Lung microvascular endothelial cell (primary cell): ENCODE data around the gene CCSER1. TPM values are rescaled to one million over a fixed set of nuclear protein-coding genes. Genes with fewer than 3 reads are reported as not detected.
"Not testable (repeated sequence)": the region's sequence is repeated elsewhere in the genome, so short reads cannot be mapped to it uniquely, and the experiment has no call there.

Experiments used
- DNase-seq, 2 donors: peaks; one replicate each; pipeline versions ENCODE4 v3.0.0 to v3.0.0-alpha.2; 2010; ENCODE audit warnings: low read depth in 2 of 2
- total RNA-seq: library from RNA; depleted of rRNA; stranded (reverse); fragments of >200 nt; gene quantifications from 2 replicates; pipeline ENCODE4 v1.2.1, GENCODE V29; 2014

Gene CCSER1
- total RNA-seq, 1 donor from 2014 or later: 0.20 TPM

DNA sequence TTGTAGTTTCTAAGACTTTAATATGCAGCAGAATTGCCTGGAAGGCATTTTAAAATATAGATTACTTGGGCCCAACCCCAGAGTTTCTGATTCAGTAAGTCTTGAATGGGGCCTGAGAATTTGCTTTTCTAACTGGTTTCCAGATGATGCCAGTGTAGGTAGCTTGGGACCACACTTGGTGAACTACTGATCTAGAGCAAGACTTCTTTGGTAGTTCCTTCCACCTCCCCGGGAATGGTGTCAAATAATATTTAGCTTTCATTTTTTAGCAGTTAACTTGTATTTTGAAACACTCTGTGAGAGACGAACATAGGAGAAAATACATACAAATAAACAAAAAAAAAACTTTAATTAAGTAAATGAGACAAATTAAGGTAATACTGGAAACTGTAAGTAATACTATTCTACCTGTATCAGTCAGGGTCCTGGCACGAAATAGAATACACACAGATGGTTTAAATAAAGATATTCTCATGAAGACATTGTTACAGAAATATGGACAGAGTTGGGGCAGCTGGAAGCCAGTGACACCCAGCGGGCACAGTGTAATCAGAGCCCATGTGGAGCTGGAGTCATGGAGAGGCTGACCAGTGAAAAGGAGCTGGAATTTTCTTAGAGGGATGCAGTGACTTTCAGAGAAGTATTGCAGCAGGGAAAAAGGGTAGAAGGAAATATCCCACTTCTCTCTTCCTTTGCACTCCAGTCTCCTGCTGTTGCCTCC lies 905.7 kb downstream of the CCSER1 start:
- no peak for DNase-seq

DNA sequence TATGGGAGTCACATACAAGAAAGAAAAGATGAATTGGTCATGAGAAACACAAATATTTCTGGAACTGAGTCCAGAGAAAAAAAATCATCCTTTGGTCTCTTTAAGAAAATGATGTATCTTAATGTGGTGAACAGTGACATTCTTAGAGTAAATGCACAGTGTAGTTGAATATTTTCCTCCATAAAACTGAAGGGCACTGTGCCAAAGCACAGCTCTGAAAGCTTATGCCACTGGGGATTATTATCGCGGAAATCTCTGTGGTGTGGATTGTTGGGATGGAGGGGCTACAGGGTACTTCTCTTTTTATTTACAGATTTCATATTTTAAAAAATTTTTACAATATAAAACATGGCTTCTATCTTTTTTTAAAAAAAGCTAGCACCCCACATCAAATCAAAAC lies 908.1 kb downstream of the CCSER1 start:
- no peak for DNase-seq

DNA sequence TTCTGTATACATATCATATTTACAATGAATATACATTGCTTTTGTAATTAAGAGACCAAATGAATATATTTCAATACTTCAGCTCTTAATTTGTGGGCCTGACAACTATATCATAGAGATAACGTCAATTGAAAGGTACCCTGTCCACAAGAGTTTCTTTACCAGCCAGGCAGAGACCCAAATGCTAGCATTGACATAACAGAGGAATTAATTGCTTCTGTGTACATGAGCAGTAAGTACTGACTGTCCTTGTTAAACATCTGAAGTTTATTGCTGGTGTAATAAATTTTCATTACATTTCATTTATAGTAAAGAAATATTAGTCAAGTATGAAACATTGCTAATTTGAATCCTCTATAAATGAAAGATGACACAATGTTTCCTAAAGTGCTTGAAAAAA lies 910.8 kb downstream of the CCSER1 start:
- no peak for DNase-seq

DNA sequence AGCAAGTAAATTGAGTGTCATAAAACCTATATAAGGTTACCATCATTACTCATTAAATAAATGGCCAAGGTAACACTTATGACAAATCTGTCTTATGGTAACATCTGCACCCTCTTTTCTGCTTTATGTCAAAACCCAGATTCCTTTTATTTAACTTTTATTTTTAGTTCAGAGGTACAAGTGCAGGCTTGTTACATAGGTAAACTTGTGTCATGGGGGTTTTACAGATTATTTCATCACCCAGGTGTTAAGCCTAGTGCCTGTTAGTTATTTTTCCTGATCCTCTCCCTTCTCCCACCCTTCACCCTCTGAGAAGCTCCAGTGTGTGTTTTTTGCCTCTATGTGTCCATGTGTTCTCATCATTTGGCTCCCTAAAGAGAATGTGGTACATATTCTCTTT lies 930.7 kb downstream of the CCSER1 start:
- no peak for DNase-seq

DNA sequence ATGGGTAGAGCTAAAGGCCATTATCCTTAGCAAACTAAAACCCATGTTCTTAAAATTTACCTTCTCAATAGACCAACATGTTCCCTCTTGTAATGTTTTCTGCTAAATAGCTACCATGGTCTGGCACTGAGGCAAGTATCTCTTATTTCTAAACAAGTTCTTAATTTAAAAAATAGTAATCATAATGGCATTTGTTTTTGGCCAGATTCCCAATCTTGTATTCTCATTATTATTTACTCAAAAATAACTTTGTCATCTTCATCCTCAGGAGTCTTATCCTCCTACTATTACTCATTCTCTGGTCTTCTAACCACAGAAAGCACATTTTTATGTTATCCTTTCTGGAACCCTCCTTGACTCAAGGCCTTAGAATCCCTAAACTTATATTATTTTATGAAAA lies 931.2 kb downstream of the CCSER1 start:
- DNase-seq: no peak

DNA sequence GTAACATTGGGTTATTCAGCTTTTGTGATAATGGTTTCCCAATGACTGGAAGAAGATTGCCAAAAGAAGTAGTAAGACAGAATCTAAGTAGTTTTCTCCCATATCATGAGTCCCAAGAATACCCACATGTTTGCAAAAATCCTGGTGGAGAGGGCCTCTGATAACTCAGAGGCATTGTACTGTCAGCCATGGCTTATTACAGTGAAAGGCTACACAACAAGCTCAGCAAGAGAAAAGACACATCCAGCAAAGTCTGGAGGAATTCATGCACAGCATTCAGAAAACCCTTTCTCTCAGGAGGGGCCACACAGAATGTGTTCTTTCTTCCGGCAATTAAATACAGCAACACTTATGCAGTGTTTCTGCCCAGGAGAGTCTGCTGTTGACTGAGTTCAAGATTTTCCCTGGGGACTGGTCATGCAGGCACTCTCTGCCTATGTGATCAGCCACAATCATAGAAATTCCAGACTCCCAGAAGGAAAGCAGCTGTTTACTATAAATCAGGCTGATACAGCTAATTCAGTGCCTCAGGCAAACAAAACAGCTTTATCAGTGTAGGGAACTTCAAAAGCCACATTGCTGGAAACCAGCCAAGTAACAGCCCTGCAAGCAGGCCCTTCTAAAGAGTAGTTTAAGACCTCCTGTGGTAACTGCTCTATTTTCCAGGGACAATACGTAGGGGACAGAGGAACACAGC lies 937.1 kb downstream of the CCSER1 start:
- DNase-seq: no peak

DNA sequence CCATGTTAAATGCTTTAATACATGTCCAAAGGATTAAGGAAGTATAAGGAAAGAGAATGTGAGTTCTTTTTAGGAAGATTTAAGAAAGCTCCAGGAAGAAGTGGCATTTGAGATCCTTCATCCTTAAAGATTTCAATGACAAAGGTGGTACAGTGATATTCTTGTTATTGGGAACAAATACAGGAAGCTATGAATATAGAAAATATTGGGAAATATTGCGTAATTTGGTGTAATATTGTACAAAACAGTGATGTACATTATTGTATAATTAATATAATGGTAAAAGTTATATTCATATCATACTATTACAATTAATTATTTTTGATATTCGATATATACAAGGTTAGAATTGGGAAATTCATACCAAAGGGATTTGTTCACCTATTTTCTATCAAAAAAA lies 937.9 kb downstream of the CCSER1 start:
- DNase-seq: no peak

DNA sequence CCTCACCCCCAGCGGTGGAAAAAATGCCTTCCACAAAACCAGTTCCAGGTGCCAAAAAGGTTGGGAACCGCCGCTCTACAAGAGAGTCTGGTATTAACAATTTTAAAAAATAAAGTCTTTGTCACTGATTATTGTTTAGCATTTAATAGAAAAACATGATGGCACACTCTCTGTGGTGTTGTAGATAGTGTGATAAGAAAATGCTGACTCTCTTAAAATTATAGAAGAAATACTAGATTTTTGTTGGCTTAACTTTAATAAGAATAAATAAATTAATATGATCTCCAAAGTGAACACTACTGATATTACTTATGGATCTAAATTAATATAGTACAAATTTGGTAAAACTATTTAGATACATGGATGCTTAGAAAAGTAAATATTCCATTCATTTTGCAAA lies 943.5 kb downstream of the CCSER1 start:
- no peak for DNase-seq

DNA sequence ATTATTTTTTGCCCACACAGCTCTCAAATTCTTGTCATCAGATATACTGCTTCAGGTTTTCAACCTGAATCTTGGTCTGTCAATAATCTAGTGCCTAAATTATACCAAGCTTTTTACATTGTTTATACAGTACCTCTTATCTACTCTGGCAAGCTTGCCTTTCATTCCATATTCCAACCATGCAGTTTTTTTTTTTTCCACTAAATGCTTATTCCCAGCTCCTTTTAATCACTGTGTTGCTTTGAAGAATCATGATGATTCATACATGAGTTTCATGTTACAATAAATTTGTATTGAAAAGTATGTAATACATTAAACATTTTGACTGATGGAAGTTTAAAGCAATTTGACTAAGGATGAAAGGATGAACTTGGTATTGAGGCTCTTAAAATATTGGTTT lies 949.0 kb downstream of the CCSER1 start:
- no peak for DNase-seq

DNA sequence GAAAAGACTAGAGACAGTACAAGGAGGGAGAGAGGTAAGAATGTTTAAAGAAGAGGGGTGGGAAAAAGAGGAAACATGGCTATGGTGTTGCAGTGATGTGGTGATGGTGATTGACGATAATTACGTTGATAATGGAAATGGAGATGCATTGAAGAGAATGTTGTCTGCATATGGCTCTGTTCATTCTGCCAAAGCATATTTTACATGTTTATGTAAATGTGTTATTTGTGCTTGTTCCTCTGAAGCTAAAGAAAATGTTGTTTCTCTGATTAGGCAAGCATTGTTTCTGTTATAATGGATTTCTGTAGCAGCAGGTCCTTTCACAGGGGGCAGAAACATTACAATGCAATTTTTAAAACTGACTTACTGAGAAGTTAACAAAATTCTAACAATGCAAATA lies 958.8 kb downstream of the CCSER1 start:
- DNase-seq: no peak

DNA sequence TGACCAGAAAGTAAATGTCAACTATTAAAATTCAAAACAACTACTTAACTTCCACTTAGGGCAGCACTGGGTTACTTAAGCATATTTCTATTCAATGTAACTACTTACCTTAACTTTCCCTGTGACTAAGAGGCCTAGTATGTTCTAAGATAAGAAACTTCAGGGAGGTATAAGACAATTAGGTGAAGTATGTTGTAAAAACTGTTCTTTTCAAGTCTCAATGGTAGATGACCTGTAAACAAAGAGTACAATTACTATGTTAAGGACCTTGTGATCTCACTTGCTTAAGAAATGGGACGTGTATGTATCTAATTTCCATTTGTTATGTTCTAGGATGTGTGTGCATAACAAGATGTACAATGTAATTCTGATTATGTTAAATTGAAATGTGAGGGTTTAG lies 960.5 kb downstream of the CCSER1 start:
- no peak for DNase-seq

DNA sequence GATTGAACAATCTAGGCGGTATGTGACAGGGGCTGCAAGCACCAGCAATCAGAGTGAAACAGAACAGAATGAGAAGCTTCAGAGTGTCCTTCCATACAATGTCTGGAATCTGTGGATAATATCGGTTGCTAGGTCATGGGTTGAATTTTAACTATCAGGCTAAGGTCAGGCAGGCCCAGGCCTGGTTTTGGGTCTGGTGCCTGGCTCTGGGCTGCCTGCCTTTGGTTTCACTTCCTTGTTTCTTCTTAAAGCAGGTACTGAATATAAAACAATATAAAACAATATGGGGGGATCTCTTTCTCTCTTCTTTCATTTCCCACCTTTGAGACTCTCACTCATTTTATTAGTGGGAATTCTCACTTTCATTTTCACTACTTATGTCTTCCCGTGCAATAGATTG lies 962.0 kb downstream of the CCSER1 start:
- no peak for DNase-seq

DNA sequence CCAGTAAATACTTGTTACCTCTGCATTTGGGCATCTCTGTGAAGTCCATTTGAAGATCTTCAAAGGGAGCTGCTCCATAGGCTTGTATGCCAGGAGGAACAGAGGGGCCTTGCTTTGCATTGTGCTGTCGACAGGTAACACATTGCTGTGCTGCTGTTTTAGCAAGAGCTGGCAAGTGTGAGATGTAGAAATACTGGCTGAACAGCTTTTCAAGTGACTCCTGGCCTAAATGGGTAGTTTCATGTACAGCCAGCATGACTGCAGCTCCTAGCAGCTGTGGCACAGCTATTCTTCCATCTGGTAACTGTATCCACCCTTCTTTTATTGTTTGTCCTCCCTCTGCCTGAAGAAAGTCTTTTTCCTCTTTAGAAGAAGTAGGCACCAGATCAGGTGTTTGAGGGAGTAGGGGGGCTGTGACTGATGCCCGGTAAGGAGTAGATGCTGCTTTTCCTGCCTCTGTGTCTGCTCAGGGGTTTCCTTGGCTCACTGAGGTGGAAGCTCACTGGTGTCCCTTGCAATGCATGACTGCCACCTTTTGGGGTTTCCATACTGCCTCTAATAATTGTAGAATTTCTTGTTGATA lies 965.3 kb downstream of the CCSER1 start:
- DNase-seq: no peak

DNA sequence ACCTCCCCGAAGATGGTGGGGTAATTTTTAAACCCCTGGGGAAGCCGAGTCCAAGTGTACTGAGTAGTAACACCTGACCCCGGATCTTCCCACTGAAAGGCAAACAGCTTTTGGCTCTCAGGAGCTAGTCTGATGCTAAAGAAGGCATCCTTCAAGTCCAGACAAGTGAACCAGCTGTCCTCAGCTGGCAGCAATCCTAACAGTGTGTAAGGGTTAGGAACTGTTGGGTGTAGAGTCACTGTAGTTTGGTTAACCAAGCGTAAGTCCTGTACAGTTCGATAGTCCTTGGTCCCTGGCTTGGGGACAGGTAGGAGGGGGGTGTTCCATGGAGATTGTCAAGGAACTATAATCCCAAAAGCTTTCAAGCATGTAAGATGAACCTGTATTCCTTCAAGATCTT lies 967.0 kb downstream of the CCSER1 start:
- not testable (repeated sequence) for DNase-seq

DNA sequence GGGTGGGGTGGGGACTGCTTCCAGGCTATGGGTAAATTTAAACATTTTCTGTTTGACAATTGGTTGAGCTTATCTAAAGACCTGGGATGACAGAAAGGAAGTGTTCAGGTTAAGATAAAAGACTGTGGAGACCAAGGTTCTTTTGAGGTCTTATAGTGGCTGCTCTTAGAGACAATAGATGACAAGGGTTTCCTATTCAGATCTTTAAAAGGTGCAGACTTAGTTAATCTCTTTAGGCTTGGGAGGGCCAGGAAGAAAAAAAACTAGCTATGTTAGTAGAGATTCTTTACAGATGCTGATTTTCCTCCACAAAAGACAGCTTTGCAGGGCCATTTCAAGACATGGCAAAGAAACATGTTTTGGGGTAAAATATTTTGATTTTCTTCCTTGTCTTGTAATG lies 972.5 kb downstream of the CCSER1 start:
- DNase-seq: no peak

DNA sequence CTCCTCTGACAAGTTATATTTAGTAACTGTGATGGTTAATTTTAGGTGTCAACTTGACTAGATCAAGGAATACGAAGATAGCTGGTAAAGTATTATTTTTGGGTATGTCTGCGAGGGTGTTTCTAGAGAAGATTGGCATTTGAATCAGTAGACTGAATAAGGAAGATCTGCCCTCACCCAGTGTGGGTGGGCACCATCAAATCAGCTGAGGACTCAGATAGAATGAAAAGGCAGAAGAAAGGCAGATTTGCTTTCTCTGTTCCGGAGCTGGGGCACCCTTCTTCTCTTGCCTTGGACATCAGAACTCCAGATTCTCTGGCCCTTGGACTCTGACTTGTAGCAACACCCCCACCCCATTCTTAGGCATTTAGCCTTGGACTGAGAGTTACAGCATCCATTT lies 981.6 kb downstream of the CCSER1 start:
- no peak for DNase-seq

DNA sequence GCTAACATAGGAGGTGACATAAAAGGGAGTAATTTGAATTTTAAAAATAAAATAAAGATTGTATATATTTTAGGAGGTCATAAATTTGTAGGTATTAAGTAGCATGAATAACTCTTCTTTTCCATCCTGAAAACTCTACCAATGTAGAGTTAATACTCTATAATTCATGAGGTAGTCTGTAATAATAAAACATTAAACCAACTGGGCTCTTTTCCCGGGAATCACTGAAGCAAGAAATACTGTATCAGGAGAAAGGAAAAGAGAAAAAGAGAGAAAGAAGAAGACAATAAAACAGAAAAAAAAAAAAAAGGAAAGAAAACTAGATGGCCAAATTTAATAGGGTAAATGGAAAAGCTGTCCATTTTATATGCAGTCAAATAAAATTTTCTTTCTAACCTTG lies 984.4 kb downstream of the CCSER1 start:
- DNase-seq: no peak

DNA sequence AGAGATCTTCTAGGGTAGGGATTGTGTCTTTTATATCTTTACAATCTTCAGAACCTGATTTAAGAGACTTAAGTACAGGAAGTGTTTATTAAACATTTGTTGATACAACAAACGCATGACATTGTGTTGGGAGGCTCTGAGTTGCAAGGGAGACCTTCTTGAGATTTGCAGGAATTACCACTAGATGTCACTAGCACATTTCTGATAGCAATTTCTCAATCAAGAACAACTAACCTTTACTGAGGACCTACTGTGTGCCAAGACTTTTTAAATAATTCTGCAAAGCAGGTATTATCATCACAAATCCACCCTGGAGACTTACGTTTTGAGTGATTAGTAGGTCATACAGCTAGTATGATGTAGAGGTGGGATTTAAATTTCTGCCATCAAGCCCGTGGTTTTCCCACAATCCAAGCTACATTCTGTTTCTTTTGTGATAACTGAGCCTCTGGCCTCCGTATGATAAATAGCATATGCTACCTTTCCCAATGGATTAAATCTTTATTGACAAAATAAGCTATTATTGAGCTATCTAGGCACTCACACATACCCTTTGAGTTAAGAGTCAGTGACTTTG lies 986.0 kb downstream of the CCSER1 start:
- DNase-seq: peak; percentile 1 to 11

DNA sequence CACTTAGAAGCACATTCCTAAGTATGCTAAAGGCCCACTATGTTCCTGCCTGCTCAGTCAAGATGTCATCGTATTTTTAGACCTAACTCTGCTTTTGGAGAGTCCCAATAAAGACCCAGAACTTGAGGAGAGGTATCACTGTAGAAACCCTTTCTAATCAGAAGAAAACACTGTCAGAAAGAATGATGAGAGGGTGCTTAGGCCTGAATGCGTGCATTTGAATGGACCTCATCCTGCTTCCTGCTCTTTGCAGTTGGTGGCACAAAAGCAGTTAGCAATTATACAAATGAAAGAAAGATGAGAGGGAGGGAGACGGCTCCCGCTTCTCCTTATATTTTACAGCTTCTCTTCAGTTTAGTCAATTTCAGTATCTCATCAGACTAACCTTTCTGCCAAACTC lies 987.2 kb downstream of the CCSER1 start:
- DNase-seq: no peak

DNA sequence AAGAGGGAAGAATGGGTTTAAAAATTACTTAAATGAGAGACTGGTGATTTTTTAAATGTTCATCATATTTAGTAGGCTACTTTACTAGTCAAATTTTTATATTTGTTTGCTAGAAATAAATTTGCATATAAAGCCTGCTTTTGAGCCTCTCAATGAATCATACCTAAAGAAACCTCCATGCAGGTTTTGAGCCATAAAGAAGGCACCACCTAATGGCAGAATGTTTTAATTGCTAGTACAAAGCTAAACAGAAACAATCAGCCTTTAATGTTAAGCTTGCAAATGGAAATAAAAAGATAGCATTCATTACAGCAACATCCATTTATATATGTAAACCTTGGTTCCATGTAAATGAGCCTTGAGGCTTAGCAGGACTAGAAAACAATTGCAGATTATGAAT lies 989.7 kb downstream of the CCSER1 start:
- DNase-seq: peak in 1 of 2 donors; percentile 1

DNA sequence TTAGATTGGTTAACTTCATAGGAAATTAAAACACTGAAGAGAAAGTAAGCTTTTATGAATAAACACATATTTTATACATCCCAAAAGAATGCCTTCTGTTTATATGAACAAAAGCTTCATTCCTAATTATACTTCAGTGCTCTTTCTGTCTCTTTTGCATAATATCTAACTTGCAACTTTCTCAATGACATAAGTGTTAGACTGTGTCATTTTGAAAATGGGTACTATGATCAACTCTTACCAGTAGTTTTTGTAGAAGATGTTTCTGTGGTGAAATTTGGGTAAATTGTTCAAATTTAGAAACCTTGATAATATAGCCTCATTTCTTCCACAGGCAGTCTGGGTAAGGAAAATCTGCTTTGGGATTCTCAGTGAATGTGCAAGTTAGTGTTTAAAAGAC lies 991.4 kb downstream of the CCSER1 start:
- DNase-seq: no peak

DNA sequence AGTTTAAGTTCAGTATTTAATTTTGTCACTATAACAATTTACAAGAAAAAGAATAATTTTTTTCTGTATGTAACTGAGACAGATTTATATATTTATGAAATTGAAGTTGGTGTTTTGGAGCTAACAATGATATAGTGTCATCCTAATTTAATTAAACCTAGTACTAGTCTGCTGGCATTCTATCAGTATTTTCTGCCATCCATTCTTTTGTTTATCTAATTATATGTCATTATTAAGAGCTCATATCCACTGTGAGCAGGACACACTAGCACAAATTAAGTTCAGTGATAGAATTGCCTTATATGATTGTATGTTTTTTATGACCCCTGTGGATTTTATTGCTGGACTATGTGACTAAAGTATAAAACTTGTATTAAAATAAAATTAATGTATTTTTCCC lies 996.5 kb downstream of the CCSER1 start:
- no peak for DNase-seq

DNA sequence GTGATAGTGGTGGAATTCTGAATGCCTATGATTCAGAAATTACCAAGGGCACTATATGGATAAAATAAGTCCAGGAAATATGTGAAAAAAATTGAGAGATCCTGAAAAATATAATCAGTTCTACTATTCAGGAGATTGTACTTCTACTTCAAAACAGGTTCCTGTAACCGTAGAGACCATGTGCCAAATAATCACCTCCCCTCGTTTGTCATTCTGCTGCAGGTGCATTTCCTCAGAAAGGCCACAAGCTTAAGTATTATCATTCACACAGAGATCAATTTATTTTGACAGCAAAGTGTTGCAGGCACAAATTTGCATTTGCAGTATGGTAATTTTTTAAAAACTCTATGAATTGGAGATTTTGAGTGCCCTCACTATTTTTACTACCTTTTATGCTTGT lies 1000.0 kb downstream of the CCSER1 start:
- no peak for DNase-seq
